Measurements from ENCODE around the gene TXN2. TPM values are rescaled to one million over a fixed set of nuclear protein-coding genes. Genes with fewer than 3 reads are reported as not detected.

The TXN2 gene
- total and polyA plus RNA-seq, 2 of the 4 experiments (the other 2 are of a cell fraction): 49.6 to 166 TPM

GRCh38 chr22:36453855-36454378 lies 27.5 kb downstream of the TXN2 start:
- Histone ChIP-seq H2BK120ac (ENCODE audit: low read depth, low read length) (peak overlapping the region; percentile 26; the same call in 1 of the 2 replicates), H4K8ac (ENCODE audit: low read depth in 2 of 2, low read length in 2 of 2) (peak overlapping the region in 1 of 2 experiments; percentile 48; a peak in 1 of 4 replicates), H3K27me3 (ENCODE audit: control insufficient read depth, insufficient read depth, low read length) (no peaks in the 10 kb centered on the region), H3K27ac (ENCODE audit: insufficient read depth, low read length) (no peak overlapping the region), H3K9ac (ENCODE audit: low read depth, low read length) (no peak overlapping the region), H3K4ac (ENCODE audit: low read depth, low read length) (peak overlapping the region; percentile 66), H3K79me1 (ENCODE audit: low read depth in 1 of 2, low read length in 2 of 2) (peaks cover 0 to 15% of the 10 kb centered on the region in 2 experiments; a peak in 1 of 4 replicates), H3K23ac (ENCODE audit: low read depth, low read length) (no peak overlapping the region), H3K9me3 (ENCODE audit: control insufficient read depth, insufficient read depth, low read length) (no peaks in the 10 kb centered on the region), H2AK5ac (ENCODE audit: low read depth, low read length) (peak overlapping the region; percentile 98), H4K5ac (ENCODE audit: low read depth, low read length) (no peak overlapping the region), H3K14ac (replicated peaks; ENCODE audit: low read depth, low read length) (no peak overlapping the region), H4K20me1 (ENCODE audit: insufficient read depth, low read length) (no peaks in the 10 kb centered on the region), H2BK5ac (ENCODE audit: low read depth, low read length, poor library complexity, severe bottlenecking) (no peak overlapping the region), H3K36me3 (ENCODE audit: control insufficient read depth, insufficient read depth, low read length) (no peaks in the 10 kb centered on the region), H3K56ac (ENCODE audit: extremely low read depth, insufficient read depth, low read length) (no peak overlapping the region), H2AK9ac (replicated peaks; ENCODE audit: low read depth, low read length, poor library complexity) (no peak overlapping the region), H3K18ac (ENCODE audit: low read depth, low read length) (no peak overlapping the region; the same call in 1 of the 2 replicates), H3K4me3 (ENCODE audit: insufficient read depth, low read depth, low read length) (no peak overlapping the region), H3K9me1 (ENCODE audit: insufficient read depth, low read length) (peaks cover 2% of the 10 kb centered on the region; the same call in 1 of the 2 replicates), H3K4me2 (ENCODE audit: low read depth, low read length) (no peak overlapping the region), H2AFZ (replicated peaks; ENCODE audit: low read length, poor library complexity) (no peak overlapping the region), H2BK15ac (ENCODE audit: low read depth, low read length) (peak overlapping the region; percentile 89; the same call in 1 of the 3 replicates), H2BK20ac (ENCODE audit: low read depth, low read length) (peak overlapping the region; percentile 47; the same call in 1 of the 2 replicates), H4K91ac (ENCODE audit: insufficient read depth, low read depth, low read length) (peak overlapping the region; percentile 76; the same call in 1 of the 2 replicates), H3K4me1 (ENCODE audit: control insufficient read depth, insufficient read depth, low read length) (peaks cover 18% of the 10 kb centered on the region)
- DNase-seq (no peak), ATAC-seq (ENCODE audit: low read depth) (no peak)
- ChIA-PET POLR2A (ENCODE audit: unreplicated experiment) (interaction anchor here (0.7 kb wide), 1 partner anchor 63 kb away, joined by 12 read pairs; no protein-coding TSS in a partner anchor), CTCF (interaction anchor here (1.3 kb wide), 1 partner anchor 17 kb away, joined by 4 read pairs; no protein-coding TSS in a partner anchor)
- TF ChIP-seq SMC3 (IDR thresholded peaks at IDR 0.05; ENCODE audit: low read depth, low read length) (no peak), RCOR1 (IDR thresholded peaks at IDR 0.05; ENCODE audit: insufficient replicate concordance, low read length) (no peak), MXI1 (IDR thresholded peaks at IDR 0.05; ENCODE audit: borderline replicate concordance, low read depth, low read length) (no peak), NFE2L2 (IDR thresholded peaks at IDR 0.05; ENCODE audit: low read depth, low read length) (no peak), USF2 (IDR thresholded peaks at IDR 0.05; ENCODE audit: low read depth, low read length) (no peak), RAD21 (IDR thresholded peaks at IDR 0.05; ENCODE audit: low read length) (no peak), MAFK (IDR thresholded peaks at IDR 0.05; ENCODE audit: low read depth, low read length) (no peak), MAZ (IDR thresholded peaks at IDR 0.05; ENCODE audit: borderline replicate concordance, low read depth, low read length) (no peak), RFX5 (IDR thresholded peaks at IDR 0.05; ENCODE audit: low read depth, low read length) (no peak), CEBPB (IDR thresholded peaks at IDR 0.05; ENCODE audit: low read depth, low read length) (no peak), CTCF (conservative IDR thresholded peaks at IDR 0.05; ENCODE audit: low read depth, low read length) (no peak), BHLHE40 (IDR thresholded peaks at IDR 0.05; ENCODE audit: low read depth, low read length) (no peak)
- intact Hi-C loops (cut with micrococcal nuclease) (no loop called here), dilution Hi-C loops (cut with HindIII; ENCODE audit: low sequenced_read_pairs, unreplicated experiment) (no loop called here), in situ Hi-C loops (cut with MboI; ENCODE audit: low sequenced_read_pairs) (no loop called here)
- WGBS, 2 experiments (ENCODE audit: extremely low coverage in 2 of 2, insufficient read length in 1 of 2): 94% methylated on average over 5 of the region's 16 CpGs; no CpG with 5 or more reads in 1 of the 2 experiments
- BruUV-seq (replicated peaks): no TSS peak

Measured in IMR-90 (cell line).